HS-27A (cell line): Measurements from ENCODE around the gene TRAPPC3.

Experiments used
- DNase-seq: peaks from one replicate; pipeline ENCODE4 v3.0.0-alpha.2; 2012; ENCODE audit warnings: low read depth, missing footprints

TRAPPC3 gene

GRCh38 chr1:36125129-36125991 is 23.9 kb downstream of the TRAPPC3 start, which contains the start of gene COL8A2:
Gene COL8A2, minus strand, starts transcription at chr1:36125222. Its CDS starts 24,980 bp downstream, at chr1:36100242.
- no peak for DNase-seq

GRCh38 chr1:36124404-36125128 is 24.7 kb downstream of the TRAPPC3 start:
- no peak for DNase-seq

- no peak for DNase-seq
Observed at GRCh38 chr1:36123356-36123755, 25.9 kb downstream of the TRAPPC3 start.

DNA sequence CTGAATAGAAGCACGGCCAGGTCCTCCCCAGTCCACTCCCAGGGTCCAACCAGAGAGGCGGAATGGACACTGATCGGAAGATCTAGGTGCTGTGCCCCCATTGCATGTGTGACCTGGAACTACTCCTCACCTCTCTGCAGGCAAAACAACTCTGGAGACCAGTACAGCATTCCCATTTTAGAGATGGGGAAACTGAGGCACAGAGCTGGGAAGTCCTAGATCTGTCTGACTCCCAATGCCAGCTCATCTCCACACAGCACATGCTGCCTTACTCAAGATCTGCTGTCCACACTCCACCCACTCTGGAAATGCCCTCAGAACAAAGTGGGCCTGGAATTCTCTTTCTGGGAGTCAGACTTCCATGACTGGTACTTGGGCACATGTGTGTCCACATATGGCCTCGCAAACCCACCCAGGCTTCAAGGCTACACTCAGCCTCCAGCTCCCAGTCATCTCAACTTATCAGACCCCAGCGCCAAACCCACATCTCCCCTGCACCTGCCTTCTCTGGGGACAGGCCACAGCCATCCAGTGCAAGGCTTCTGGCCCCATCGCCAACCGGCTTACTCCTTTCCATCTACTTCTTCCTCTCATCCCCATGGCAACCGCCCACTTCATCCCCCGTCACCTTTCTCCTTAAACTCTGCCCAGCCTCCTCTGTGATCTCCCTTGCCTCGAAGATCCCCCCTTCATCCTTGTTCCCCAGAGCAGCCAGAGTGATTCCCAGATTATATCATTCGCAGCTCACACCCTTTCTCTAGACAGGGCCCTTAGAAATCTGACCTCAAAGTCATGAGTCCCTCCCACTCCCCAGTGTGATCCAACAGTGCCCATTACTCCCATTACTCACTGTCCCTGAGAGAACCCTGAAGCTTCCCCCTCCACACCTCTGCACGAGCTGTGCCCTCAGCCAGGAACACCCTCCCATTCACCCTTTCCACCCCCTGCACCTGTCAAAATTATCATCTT is 26.9 kb downstream of the TRAPPC3 start:
- DNase-seq, result no peak

DNA sequence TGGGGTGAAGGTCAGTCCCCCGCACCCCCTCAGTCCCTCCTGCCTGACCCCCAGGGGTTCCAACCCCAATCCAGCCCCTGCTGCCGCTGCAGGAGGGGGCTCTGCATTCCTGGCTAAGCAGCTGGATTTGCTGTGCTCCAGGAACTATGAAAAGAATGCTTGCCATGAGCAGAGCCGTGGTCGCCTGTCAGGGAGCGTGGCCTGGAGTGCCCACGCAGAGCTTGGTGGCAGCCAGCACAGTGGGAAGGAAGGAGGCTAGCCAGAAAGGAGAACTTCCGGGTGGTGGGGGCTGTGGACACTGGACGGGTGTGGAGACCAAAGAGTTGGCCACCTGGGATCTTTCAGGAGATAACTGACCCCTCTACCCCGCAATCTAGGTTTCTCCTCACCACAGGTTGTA is 29.8 kb downstream of the TRAPPC3 start:
- DNase-seq, result no peak

DNA sequence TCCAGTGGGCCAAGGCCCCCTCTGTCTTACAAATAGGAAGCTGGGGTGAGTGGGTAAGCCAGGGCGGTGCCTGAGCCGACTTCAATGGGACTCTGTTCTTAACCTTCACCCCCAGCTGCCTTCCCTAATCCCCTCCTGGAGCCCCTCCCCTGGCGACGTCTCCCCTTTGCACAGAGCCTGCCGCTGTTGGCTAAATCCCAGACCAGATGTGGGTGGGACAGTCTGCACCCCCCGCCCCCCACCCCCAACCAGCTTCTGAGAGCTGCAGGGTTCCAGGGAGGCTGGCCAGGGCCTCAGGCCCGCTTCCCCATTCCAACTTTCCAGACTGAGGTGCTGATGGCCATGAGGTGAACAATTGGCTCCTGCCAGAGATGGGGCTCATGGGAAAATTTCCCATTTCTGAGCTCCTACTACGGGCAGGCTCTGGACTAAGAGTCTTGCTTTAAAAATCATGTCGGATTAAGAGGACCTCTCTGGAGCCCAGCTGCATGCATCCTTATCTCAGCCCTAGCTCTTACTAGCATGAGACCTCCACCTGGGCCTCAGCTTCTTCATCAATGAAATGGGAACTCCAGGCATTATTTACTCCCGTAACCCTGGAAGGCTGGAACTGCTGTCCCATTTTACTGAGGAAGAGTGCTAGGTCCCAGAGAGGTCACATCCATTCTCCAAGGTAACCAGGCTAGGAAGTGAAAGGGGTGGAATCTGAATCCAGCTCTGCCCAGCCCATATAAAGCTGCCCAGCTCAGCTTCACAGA is 30.7 kb downstream of the TRAPPC3 start:
- DNase-seq, result no peak

- no peak for DNase-seq
Observed at GRCh38 chr1:36116901-36117300, 32.4 kb downstream of the TRAPPC3 start.

DNA sequence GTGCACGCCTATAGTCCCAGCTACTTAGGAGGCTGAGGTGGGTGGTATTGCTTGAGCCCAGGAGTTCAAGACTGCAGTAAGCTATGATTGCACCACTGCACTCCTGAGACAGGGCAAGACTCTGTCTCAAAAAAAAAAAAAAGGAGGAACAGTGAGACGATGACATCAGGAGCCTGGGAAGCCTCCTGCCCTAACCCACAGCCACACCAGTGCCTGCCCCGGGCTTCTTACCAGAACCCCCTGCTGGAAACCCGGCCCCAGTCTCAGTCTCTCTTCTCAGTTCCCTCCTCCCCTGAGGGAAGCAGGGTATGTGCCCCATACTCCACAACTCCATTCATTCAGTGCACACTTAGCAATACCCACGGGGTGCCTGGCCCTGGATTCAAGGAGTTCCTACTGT is 33.4 kb downstream of the TRAPPC3 start:
- DNase-seq, result no peak

DNA sequence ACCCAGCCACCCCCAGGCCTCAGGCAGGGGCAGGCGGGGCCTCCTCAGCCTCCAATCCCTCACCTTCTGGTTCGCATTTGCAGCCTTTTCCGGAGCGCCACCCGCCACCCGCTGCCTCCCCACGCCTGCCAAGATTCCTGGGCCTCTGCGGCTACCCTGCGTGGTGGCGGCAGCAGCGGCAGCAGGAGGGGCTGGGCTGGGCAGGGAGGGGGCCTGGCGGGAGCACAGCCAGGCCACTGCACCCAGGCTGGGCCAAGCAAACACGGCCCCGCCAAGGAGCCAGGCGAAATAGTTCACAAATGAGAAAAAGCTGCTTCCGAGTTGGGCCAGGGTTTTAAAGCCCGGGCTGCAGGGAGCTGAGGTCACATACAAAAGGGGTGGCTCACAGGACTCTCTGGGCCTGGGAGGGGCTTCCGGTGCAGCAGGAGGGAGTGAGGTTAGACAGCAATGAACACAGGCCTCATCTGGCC is 34.1 kb downstream of the TRAPPC3 start:
- no peak for DNase-seq

DNA sequence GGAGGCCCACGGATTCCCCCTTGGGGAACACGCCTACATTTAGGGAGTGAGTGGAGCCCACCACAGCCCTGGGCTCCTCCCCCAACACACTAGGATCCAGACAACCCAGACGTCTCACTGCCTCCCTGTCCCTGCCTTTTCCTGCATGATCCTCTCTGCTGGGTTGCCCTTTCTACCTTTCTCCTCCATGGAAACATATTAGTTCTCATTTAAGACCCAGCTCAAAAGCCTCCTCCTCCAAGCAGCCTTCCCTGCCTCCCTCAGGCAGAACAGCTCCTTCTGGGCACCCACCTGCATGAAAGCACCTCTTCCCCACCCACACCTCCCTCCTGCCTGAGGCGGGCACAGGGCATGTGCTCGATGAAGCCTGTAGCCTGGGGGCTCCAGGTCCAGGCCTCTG is 34.9 kb downstream of the TRAPPC3 start:
- DNase-seq, result no peak

DNA sequence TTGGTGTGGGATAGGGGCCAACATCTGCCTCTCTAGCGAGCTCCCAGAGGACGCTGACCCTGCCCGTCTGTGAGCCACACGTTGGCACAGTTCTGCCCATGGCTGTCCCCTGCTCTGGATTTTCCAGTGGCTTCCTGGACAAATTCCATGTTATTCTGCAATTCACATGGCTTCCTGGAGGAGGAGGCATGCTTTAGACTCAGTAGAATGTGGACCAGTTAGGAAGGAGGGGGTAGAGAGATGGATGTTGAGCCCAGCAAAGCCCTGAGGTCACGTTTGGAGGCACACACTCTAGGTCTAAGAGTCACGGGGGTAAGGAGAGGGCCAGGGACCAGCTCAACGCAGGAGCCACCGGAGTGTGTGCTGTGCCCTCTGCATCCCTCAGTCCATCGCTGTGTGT is 36.5 kb downstream of the TRAPPC3 start:
- DNase-seq, result no peak

- no peak for DNase-seq
Observed at GRCh38 chr1:36111151-36111550, 38.1 kb downstream of the TRAPPC3 start.

DNA sequence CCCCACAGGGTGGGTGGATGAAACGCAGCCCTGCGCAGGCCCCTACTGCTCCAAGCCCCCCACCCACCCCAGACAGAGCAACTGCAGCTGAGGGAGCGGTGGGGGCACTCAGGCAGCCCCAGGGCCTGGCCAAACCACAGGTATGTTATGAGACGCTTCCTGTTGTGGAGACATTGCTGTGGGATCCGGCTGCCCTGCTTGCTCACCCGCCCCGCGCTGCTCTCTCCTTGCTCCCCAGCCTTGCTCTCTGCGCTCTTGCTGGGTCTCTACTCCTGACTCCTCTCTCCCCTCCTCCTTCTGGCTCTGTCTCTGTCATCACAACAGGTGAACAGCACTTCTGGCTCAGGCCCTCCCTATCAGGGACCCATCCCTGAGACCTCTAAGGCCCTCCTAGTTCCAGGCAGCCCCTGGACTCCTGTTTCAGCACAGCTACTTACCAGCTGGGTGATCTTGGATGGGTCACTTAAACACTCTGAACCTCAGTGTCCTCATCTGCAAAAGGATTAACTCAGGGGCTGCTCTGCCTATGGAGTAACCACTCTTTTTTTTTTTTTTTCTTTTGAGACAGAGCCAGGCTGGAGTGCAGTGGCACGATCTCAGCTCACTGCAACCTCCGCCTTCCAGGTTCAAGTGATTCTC is 40.1 kb downstream of the TRAPPC3 start:
- no peak for DNase-seq

DNA sequence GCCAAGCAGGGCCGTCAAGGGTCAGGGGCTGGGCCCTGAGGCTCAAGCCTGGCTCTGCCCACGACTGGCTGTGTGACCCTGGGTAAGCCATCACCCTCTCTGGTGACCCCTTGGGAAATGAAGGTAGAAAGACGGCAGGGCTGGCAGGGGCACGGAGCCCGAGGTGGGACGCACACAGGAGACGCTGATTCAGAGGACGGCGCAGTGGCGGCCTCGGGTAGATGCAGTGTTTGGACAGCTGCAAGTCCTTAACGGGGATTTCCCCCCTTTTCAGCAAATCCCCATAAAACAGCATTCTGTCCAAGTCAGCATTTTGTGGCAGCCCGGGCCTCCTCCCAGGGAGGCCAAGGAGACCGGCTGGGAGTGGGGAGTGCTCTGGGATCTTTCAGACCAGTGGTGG is 41.0 kb downstream of the TRAPPC3 start:
- no peak for DNase-seq

DNA sequence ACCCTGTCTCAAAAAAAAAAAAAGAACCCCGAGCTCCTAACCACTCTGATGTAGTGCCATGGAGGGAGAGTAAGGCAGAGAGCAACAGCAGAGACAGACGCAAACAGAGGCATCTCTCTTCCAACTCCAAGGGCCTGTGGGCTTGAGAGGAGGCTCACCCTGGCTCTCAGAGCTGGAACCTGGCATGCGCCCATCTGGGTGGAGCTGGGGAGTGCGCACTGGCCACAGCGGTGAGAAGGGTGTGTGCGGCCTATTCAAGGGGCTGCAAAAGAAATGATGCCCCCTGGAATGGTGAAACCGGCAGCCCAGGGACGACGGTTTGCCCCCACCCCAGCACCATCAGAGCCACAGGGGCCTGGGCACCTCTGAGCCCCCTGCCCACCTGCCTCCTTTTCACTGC is 41.9 kb downstream of the TRAPPC3 start:
- no peak for DNase-seq

GRCh38 chr1:36106269-36106668 is 43.0 kb downstream of the TRAPPC3 start:
- no peak for DNase-seq

DNA sequence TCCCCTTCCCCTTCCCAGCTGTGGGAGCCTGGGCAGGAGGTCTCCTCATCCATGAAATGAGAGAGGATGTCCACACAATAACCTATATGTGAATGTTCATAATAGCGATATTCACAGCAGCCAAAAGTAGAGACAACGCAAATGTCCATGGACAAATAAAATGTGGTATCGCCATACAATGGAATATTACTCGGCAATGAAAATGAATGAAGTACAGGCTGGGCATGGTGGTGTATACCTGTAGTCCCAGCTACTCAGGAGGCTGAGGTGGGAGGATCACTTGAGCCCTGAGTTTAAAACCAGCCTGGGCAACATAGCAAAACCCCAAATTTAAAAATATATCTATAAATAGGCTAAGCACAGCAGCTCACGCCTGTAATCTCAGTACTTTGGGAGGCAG is 47.7 kb downstream of the TRAPPC3 start:
- no peak for DNase-seq

GRCh38 chr1:36100376-36100775 is 48.9 kb downstream of the TRAPPC3 start:
- DNase-seq, result no peak

GRCh38 chr1:36099681-36100341 is 49.5 kb downstream of the TRAPPC3 start:
- peak; percentile 57 for DNase-seq
